H1 (cell line): ENCODE results near the gene NOP16. TPM values are rescaled to one million over a fixed set of nuclear protein-coding genes. Genes with fewer than 3 reads are reported as not detected.

Experiments
- CTCF ChIA-PET: fragments of 300-600 bp; sonication (Branson Sonifier 250); formaldehyde crosslinking; loops from one replicate; lab custom pipeline; 2021; ENCODE audit not compliant: partially characterized antibody; lab: Charles Lee
- POLR2A ChIA-PET: fragments of 300-600 bp; sonication (Branson Sonifier 250); formaldehyde crosslinking; loops from one replicate; lab custom pipeline; 2021; ENCODE audit warnings: inconsistent platforms; ENCODE audit not compliant: partially characterized antibody; lab: Charles Lee
- DNase-seq, 2 experiments: peaks; one replicate each; pipeline versions ENCODE4 v3.0.0 to v3.0.0-alpha.2; 2010 to 2022; ENCODE audit warnings: low spot score in 2 of 2, low read depth in 1 of 2, mixed read lengths in 1 of 2
- FAIRE-seq: peaks from 2 replicates; lab custom pipeline; 2011; peaks lifted over from hg19 to GRCh38; lab: Jason Lieb, UNC
- H2AFZ ChIP-seq: 2 replicates; pipeline ENCODE4 v1.8.1; 2012; ENCODE audit warnings: low read length, inconsistent platforms
- H2AK5ac ChIP-seq: 2 replicates; pipeline ENCODE4 v1.6.1; 2013; ENCODE audit warnings: low read depth, low read length
- H2BK120ac ChIP-seq: replicated peaks from 2 replicates; pipeline ENCODE3; 2013; ENCODE audit warnings: low read depth, low read length, inconsistent platforms
- H2BK12ac ChIP-seq: 2 replicates; pipeline ENCODE4 v1.6.1; 2013; ENCODE audit warnings: low read depth, low read length
- H2BK15ac ChIP-seq: 2 replicates; pipeline ENCODE4 v1.6.1; 2013; ENCODE audit warnings: low read length
- H2BK20ac ChIP-seq: 2 replicates; pipeline ENCODE4 v1.6.1; 2013; ENCODE audit warnings: low read length
- H2BK5ac ChIP-seq: 2 replicates; pipeline ENCODE4 v1.6.1; 2013; ENCODE audit warnings: low read depth, low read length
- H3K14ac ChIP-seq: 2 replicates; pipeline ENCODE4 v1.6.1; 2013; ENCODE audit warnings: inconsistent platforms; ENCODE audit not compliant: insufficient read length
- H3K18ac ChIP-seq: 2 replicates; pipeline ENCODE4 v1.6.1; 2013; ENCODE audit warnings: low read length; ENCODE audit errors: extremely low read depth
- H3K23ac ChIP-seq: 2 replicates; pipeline ENCODE4 v1.6.1; 2013; ENCODE audit warnings: inconsistent platforms; ENCODE audit not compliant: insufficient read length
- H3K23me2 ChIP-seq: 2 replicates; pipeline ENCODE4 v1.6.1; 2013; ENCODE audit warnings: low read depth, low read length
- H3K27ac ChIP-seq: 2 replicates; pipeline ENCODE4 v1.6.1; 2011; ENCODE audit warnings: low read depth, low read length, inconsistent platforms
- H3K27me3 ChIP-seq, 4 experiments: replicated peaks in 1 of 4; 1 replicate in 1 of 4; 2 replicates in 3 of 4; pipeline versions ENCODE4 v1.6.1 to v1.8.1; 2011 to 2013; ENCODE audit warnings: low read length in 3 of 4, mild to moderate bottlenecking in 3 of 4, inconsistent platforms in 2 of 4, mixed read lengths in 2 of 4, moderate library complexity in 1 of 4; ENCODE audit not compliant: control insufficient read depth in 3 of 4, insufficient read depth in 3 of 4; ENCODE audit errors: extremely low read depth in 1 of 4
- H3K36me3 ChIP-seq, 4 experiments: 2 replicates each; pipeline versions ENCODE4 v1.6.1 to v1.8.1; 2011 to 2013; ENCODE audit warnings: mild to moderate bottlenecking in 4 of 4, low read length in 3 of 4, moderate library complexity in 2 of 4, control low read depth in 1 of 4, inconsistent platforms in 1 of 4; ENCODE audit not compliant: insufficient read depth in 4 of 4, control insufficient read depth in 2 of 4
- H3K4ac ChIP-seq: replicated peaks from 2 replicates; pipeline ENCODE3; 2013; ENCODE audit warnings: low read length, low read depth, mixed read lengths, inconsistent platforms; ENCODE audit not compliant: insufficient read length
- H3K4me1 ChIP-seq, 4 experiments: replicated peaks in 1 of 4; 1 replicate in 1 of 4; 2 replicates in 3 of 4; pipeline versions ENCODE4 v1.6.1 to v1.8.1; 2011 to 2013; ENCODE audit warnings: low read length in 3 of 4, inconsistent platforms in 2 of 4, mixed read lengths in 1 of 4; ENCODE audit not compliant: insufficient read depth in 4 of 4, control insufficient read depth in 3 of 4
- H3K4me2 ChIP-seq, 2 experiments: 2 replicates each; pipeline versions ENCODE4 v1.6.1 to v1.8.1; 2011 to 2013; ENCODE audit warnings: low read depth in 2 of 2, low read length in 2 of 2, control low read depth in 1 of 2, inconsistent platforms in 1 of 2, mild to moderate bottlenecking in 1 of 2; ENCODE audit not compliant: insufficient read depth in 1 of 2
- H3K4me3 ChIP-seq, 4 experiments: fragments of 200-600, 300-600 bp in 1 of 4; sonication (generic), shearing (Covaris generic), sonication (Bioruptor Twin) in 1 of 4; 2 replicates each; pipeline versions ENCODE4 v1.5.1 to v1.8.1; 2011 to 2016; ENCODE audit warnings: low read length in 4 of 4, low read depth in 3 of 4, control low read depth in 2 of 4, inconsistent platforms in 2 of 4, mild to moderate bottlenecking in 2 of 4, mixed read lengths in 1 of 4, moderate library complexity in 1 of 4; ENCODE audit not compliant: insufficient read depth in 2 of 4; ENCODE audit errors: extremely low read depth in 1 of 4
- H3K56ac ChIP-seq: replicated peaks from 2 replicates; pipeline ENCODE3; 2013; ENCODE audit warnings: low read depth, mild to moderate bottlenecking, mixed read lengths, low read length, inconsistent platforms; ENCODE audit not compliant: insufficient read length
- H3K79me1 ChIP-seq: 2 replicates; pipeline ENCODE4 v1.6.1; 2013; ENCODE audit warnings: low read depth, low read length, control low read depth
- H3K79me2 ChIP-seq, 2 experiments: 2 replicates each; pipeline versions ENCODE4 v1.6.1 to v1.8.1; 2012 to 2013; ENCODE audit warnings: low read length in 2 of 2, mild to moderate bottlenecking in 2 of 2, inconsistent platforms in 1 of 2; ENCODE audit not compliant: insufficient read depth in 2 of 2, control insufficient read depth in 1 of 2
- H3K9ac ChIP-seq, 4 experiments: replicated peaks in 1 of 4; 1 replicate in 1 of 4; 2 replicates in 3 of 4; pipeline versions ENCODE4 v1.6.1 to v1.8.1; 2011 to 2013; ENCODE audit warnings: low read depth in 3 of 4, low read length in 3 of 4, control low read depth in 2 of 4, mild to moderate bottlenecking in 2 of 4, moderate library complexity in 2 of 4, inconsistent platforms in 1 of 4; ENCODE audit errors: extremely low read depth in 1 of 4
- H3K9me3 ChIP-seq, 2 experiments: 2 replicates each; pipeline versions ENCODE4 v1.6.1 to v1.8.1; 2012 to 2013; ENCODE audit warnings: mild to moderate bottlenecking in 2 of 2, moderate library complexity in 2 of 2, control low read depth in 1 of 2, inconsistent platforms in 1 of 2, low read depth in 1 of 2, low read length in 1 of 2, mixed read lengths in 1 of 2; ENCODE audit not compliant: insufficient read depth in 2 of 2
- H4K20me1 ChIP-seq, 2 experiments: replicated peaks in 1 of 2; 2 replicates each; pipeline versions ENCODE3 to v1.8.1; 2011 to 2013; ENCODE audit warnings: inconsistent platforms in 2 of 2, low read length in 2 of 2, mild to moderate bottlenecking in 1 of 2; ENCODE audit not compliant: insufficient read depth in 2 of 2, control insufficient read depth in 1 of 2
- H4K5ac ChIP-seq: 2 replicates; pipeline ENCODE4 v1.6.1; 2013; ENCODE audit warnings: low read length, low read depth, mixed read lengths, inconsistent platforms; ENCODE audit not compliant: insufficient read length
- H4K8ac ChIP-seq: 2 replicates; pipeline ENCODE4 v1.8.0; 2013; ENCODE audit warnings: mild to moderate bottlenecking, moderate library complexity, low read length, inconsistent platforms; ENCODE audit not compliant: insufficient read depth; ENCODE audit errors: extremely low read depth
- H4K91ac ChIP-seq: replicated peaks from 2 replicates; pipeline ENCODE3; 2013; ENCODE audit warnings: low read length, mixed read lengths, inconsistent platforms; ENCODE audit not compliant: insufficient read length
- WGBS, 2 experiments: shearing (Covaris generic) in 1 of 2; methylation state at CpG; one replicate each; pipeline versions ENCODE4 v1.1.6 to v1.1.7; 2013 to 2015; ENCODE audit warnings: low lambda C conversion rate in 2 of 2, mixed read lengths in 2 of 2, inconsistent platforms in 1 of 2, low coverage in 1 of 2, missing lambda C conversion rate in 1 of 2; ENCODE audit not compliant: insufficient replicate concordance in 2 of 2, insufficient coverage in 1 of 2, insufficient read length in 1 of 2; ENCODE audit errors: extremely low coverage in 1 of 2, missing lambda C conversion rate in 1 of 2; 5-methylcytosine and 5-hydroxymethylcytosine counted together
- polyA plus RNA-seq, 7 experiments: library from polyadenylated mRNA; depleted of rRNA in 3 of 7; stranded (reverse) in 5 of 7; unstranded in 2 of 7; fragments of >200 nt in 5 of 7; fragments of 200-250 nt in 2 of 7; gene quantifications; 1 replicate in 5 of 7; 2 replicates in 1 of 7; 4 replicates in 1 of 7; pipeline versions ENCODE4 v1.2.1 to v1.2.3, GENCODE V29; 2011 to 2013; ENCODE audit warnings: missing spikeins in 2 of 7, mixed read lengths in 2 of 7
- total RNA-seq: library from RNA; stranded (reverse); fragmentation: NEBNext Ultra II Directional; extraction: Animal tissue kit (Norgen Biotek cat#: 25700); gene quantifications from 2 replicates; pipeline ENCODE4 v1.2.1, GENCODE V29; 2021
- TF ChIP-seq, protein P1 (sequence below), 3 experiments: IDR thresholded peaks; 1 replicate in 2 of 3; 2 replicates in 1 of 3; pipeline versions ENCODE4 v1.5.1 to v1.6.1; 2011; ENCODE audit warnings: low read length in 3 of 3, mild to moderate bottlenecking in 3 of 3, inconsistent platforms in 2 of 3, low read depth in 1 of 3, moderate library complexity in 1 of 3; ENCODE audit not compliant: insufficient read depth in 1 of 3; ENCODE audit errors: control extremely low read depth in 1 of 3

Gene NOP16
- total and polyA plus RNA-seq, 2 of the 8 experiments (the other 6 are each of a cell fraction or from before 2014, with no cell fraction given) = 46.9 to 65.2 TPM

DNA sequence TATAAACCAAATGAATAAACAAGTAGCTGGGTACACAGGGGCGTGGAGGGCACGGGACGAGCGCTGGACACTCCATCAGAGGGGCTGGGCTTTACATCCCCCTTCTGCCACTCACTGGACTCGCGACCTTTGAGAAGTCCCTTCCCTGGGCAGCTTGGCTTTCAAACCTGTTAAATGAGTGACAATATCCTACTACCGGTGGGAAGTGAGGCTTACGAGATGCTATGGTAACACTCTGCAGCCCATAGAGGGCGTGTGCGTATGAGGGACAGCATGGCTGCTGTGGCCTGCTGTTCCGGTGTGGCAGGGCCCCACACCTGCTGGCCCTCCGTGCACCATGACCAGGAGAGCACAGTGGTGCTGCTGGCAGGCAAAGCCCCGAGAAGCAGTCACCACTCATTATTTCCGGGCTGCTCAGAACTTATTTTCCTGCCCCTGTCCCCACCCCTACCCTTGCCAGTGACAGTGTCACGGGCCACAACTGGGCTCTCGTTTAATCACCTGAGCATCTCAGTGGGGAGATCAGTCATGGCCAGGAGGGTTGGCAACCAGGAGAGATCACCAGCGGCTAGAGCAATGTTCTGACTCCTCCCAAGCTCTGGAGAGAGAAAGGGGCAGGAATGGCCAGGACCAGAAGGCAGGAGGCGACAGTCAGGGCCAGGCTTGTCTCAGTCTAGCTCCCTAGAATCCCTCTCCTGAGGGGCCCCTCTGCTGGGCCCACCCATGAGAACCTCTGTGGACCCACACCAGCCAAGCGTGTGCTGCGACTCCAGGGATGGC is 17.4 kb upstream of the NOP16 start:
- Histone ChIP-seq H3K9ac (no peak overlapping the region), H3K4me1 (no peaks in the 10 kb centered on the region; a peak in 1 of 7 replicates), H2BK12ac (no peak overlapping the region), H2BK20ac (no peak overlapping the region), H3K23me2 (no peaks in the 10 kb centered on the region), H3K18ac (no peak overlapping the region), H4K5ac (no peak overlapping the region), H2AK5ac (no peak overlapping the region), H3K56ac (no peak overlapping the region), H4K91ac (no peak overlapping the region), H3K4me3 (no peak overlapping the region), H2BK5ac (no peak overlapping the region; the same call in 1 of the 2 replicates), H3K9me3 (no peaks in the 10 kb centered on the region), H2AFZ (no peak overlapping the region), H4K8ac (no peak overlapping the region; the same call in none of the 2 replicates), H3K4ac (no peak overlapping the region), H3K4me2 (no peak overlapping the region), H3K27me3 (no peaks in the 10 kb centered on the region), H2BK120ac (no peak overlapping the region), H3K27ac (no peak overlapping the region), H4K20me1 (no peaks in the 10 kb centered on the region), H3K23ac (no peak overlapping the region), H3K14ac (no peak overlapping the region), H3K36me3 (0 out of 8 replicates have a peak, but pooled peaks cover 0 to 2% (median 0%) of the 10 kb centered on the region in 4 experiments), H2BK15ac (no peak overlapping the region), H3K79me1 (no peaks in the 10 kb centered on the region), H3K79me2 (no peaks in the 10 kb centered on the region)
- POLR2A ChIA-PET = interaction anchor here (1.1 to 7.7 kb wide), 5 partner anchors 9 to 133 kb away, joined by 3 to 57 read pairs (median 5); partner anchors contain the start of genes CLTB, HIGD2A, NOP16 and RNF44
- CTCF ChIA-PET = interaction anchor here (0.6 to 6.4 kb wide), 22 partner anchors 11 to 215 kb away, joined by 3 to 83 read pairs (median 4); partner anchors contain the start of genes CLTB, FAF2 and KIAA1191
- FAIRE-seq (peak; percentile 65), DNase-seq (peak in 1 of 2 experiments; percentile 53)
- 75% methylated on average over 20 of the region's 20 CpGs; no CpG with 5 or more reads in 1 of the 2 experiments for WGBS, 2 experiments
- TF ChIP-seq, protein P1, sequence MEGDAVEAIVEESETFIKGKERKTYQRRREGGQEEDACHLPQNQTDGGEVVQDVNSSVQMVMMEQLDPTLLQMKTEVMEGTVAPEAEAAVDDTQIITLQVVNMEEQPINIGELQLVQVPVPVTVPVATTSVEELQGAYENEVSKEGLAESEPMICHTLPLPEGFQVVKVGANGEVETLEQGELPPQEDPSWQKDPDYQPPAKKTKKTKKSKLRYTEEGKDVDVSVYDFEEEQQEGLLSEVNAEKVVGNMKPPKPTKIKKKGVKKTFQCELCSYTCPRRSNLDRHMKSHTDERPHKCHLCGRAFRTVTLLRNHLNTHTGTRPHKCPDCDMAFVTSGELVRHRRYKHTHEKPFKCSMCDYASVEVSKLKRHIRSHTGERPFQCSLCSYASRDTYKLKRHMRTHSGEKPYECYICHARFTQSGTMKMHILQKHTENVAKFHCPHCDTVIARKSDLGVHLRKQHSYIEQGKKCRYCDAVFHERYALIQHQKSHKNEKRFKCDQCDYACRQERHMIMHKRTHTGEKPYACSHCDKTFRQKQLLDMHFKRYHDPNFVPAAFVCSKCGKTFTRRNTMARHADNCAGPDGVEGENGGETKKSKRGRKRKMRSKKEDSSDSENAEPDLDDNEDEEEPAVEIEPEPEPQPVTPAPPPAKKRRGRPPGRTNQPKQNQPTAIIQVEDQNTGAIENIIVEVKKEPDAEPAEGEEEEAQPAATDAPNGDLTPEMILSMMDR (IDR thresholded peaks at IDR 0.05; ENCODE audit: control extremely low read depth in 1 of 3, insufficient read depth in 1 of 3, low read depth in 1 of 3, low read length in 3 of 3) = peak; percentile 77 to 90 (median 90)
